Esophagus squamous epithelium (tissue), 5 donors: Measurements from ENCODE around the gene SCNN1B. TPM values are rescaled to one million over a fixed set of nuclear protein-coding genes. Genes with fewer than 3 reads are reported as not detected.

Experiments
- DNase-seq: peaks from one replicate; lab custom pipeline; 2025; lab: John Stamatoyannopoulos, UW
- H3K27ac ChIP-seq, 4 donors: fragments of 200-600 bp; sonication (generic); one replicate each; pipeline ENCODE4 v1.5.1; 2016 to 2019; ENCODE audit warnings: mild to moderate bottlenecking in 1 of 4
- H3K27me3 ChIP-seq, 4 donors: fragments of 200-600 bp; sonication (generic); 1 replicate in 3 of 4; 2 replicates in 1 of 4; pipeline versions ENCODE4 v1.5.1 to v1.6.0; 2017 to 2021; ENCODE audit warnings: antibody characterized with exemption in 1 of 4
- H3K36me3 ChIP-seq, 3 donors: fragments of 200-600 bp; sonication (generic); one replicate each; pipeline ENCODE4 v1.5.1; 2016 to 2019
- H3K4me1 ChIP-seq, 3 donors: fragments of 200-600 bp; sonication (generic); one replicate each; pipeline ENCODE4 v1.5.1; 2017 to 2019
- H3K4me3 ChIP-seq, 4 donors: fragments of 200-600 bp; sonication (generic); 1 replicate in 3 of 4; 2 replicates in 1 of 4; pipeline ENCODE4 v1.5.1; 2016 to 2019; ENCODE audit warnings: mild to moderate bottlenecking in 2 of 4, moderate library complexity in 1 of 4
- H3K9me3 ChIP-seq, 3 donors: fragments of 200-600 bp; sonication (generic); one replicate each; pipeline ENCODE4 v1.5.1; 2016 to 2019
- POLR2A ChIP-seq, 4 donors: fragments of 450-650 bp; IDR thresholded peaks; one replicate each; pipeline ENCODE4 v1.6.1; 2017; ENCODE audit warnings: antibody characterized with exemption in 4 of 4, mild to moderate bottlenecking in 4 of 4, moderate library complexity in 3 of 4
- WGBS, 2 donors: methylation state at CpG; one replicate each; pipeline ENCODE4 v1.1.5; 2018; 5-methylcytosine and 5-hydroxymethylcytosine counted together
- intact Hi-C: fragments of 100-400 bp; cut with DNase I; formaldehyde crosslinking; loops from one replicate; pipeline ENCODE4 v1.15.0; 2022
- total RNA-seq, 4 donors: library from RNA; depleted of rRNA; stranded (reverse); fragments of >200 nt; gene quantifications; one replicate each; pipeline ENCODE4 v1.1.0, GENCODE V29; 2016
- TF ChIP-seq, protein P1 (sequence below), 6 experiments: fragments of 450-650 bp in 4 of 6; fragments of 200-600 bp in 2 of 6; sonication (generic) in 2 of 6; IDR thresholded peaks; one replicate each; pipeline ENCODE4 v1.5.1; 2016 to 2019; ENCODE audit warnings: antibody characterized with exemption in 6 of 6, mild to moderate bottlenecking in 4 of 6, moderate library complexity in 4 of 6
- donor health status: DM: yes; HTN: yes; CAD: no.

SCNN1B gene
- total RNA-seq, 4 donors from 2014 or later, result 24.9 to 86.8 (median 36.2) TPM

DNA sequence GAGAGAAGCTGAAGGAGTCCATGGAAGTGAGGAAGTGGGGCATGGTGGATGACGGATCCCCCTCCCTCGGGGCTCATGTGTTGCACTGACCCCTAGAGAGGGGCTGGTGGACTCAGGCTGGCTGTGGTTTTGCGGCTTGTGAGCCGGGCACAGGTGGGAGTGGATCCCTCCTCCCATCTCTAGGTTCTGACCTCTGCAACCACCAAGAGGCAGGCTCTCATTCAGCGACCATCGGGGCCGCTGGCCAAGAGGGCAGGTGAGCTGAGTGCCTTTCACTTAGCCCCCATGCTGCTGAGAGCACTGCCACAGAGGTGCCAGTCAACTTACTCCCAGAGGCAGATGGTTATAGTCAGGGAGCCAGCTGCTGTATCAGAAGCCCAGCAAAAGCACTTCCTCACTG is 67.3 kb downstream of the SCNN1B start:
- Histone ChIP-seq H3K9me3 (no peaks in the 10 kb centered on the region), H3K4me3 (no peak overlapping the region), H3K36me3 (peaks cover 0 to 17% (median 0%) of the 10 kb centered on the region in 3 donors), H3K27me3 (peaks cover 0 to 6% (median 0%) of the 10 kb centered on the region in 4 donors), H3K27ac (no peak overlapping the region), H3K4me1 (peaks cover 0 to 8% (median 0%) of the 10 kb centered on the region in 3 donors)
- no peak for DNase-seq
- intact Hi-C loops, result no loop called here
- TF ChIP-seq, protein P1, sequence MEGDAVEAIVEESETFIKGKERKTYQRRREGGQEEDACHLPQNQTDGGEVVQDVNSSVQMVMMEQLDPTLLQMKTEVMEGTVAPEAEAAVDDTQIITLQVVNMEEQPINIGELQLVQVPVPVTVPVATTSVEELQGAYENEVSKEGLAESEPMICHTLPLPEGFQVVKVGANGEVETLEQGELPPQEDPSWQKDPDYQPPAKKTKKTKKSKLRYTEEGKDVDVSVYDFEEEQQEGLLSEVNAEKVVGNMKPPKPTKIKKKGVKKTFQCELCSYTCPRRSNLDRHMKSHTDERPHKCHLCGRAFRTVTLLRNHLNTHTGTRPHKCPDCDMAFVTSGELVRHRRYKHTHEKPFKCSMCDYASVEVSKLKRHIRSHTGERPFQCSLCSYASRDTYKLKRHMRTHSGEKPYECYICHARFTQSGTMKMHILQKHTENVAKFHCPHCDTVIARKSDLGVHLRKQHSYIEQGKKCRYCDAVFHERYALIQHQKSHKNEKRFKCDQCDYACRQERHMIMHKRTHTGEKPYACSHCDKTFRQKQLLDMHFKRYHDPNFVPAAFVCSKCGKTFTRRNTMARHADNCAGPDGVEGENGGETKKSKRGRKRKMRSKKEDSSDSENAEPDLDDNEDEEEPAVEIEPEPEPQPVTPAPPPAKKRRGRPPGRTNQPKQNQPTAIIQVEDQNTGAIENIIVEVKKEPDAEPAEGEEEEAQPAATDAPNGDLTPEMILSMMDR (IDR thresholded peaks at IDR 0.05), result no peak
- TF ChIP-seq POLR2A (IDR thresholded peaks at IDR 0.05), result no peak
- WGBS, 2 donors, result 54 to 75% methylated on average over 5 to 6 of the region's 7 CpGs

DNA sequence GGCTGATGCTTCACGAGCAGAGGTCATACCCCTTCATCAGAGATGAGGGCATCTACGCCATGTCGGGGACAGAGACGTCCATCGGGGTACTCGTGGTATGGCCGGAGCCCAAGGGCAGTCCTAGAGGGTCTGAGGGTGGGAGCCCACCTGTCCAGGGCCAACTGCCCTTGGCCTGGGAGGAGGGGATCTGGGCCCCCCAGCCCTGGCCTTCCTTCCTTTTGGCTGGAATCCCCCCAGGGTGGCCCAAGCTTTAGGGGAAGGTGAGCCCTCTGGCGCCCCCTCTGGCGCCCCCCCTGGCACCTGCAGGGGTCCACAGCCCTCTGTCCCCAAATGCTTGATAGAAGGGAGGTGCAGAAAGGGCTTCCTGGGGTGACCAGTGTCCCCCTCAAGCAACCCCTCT is 69.3 kb downstream of the SCNN1B start:
- no peaks in the 10 kb centered on the region for H3K9me3 ChIP-seq
- WGBS, 2 donors, result 80% methylated on average over 5 of the region's 9 CpGs; no CpG with 5 or more reads in 1 of the 2 donors
- TF ChIP-seq POLR2A (IDR thresholded peaks at IDR 0.05), result no peak
- TF ChIP-seq, protein P1 (IDR thresholded peaks at IDR 0.05), result no peak
- H3K27ac ChIP-seq, result no peak overlapping the region
- intact Hi-C loops, result no loop called here
- H3K27me3 ChIP-seq, result peaks cover 0 to 6% (median 0%) of the 10 kb centered on the region in 4 donors
- peaks cover 0 to 8% (median 0%) of the 10 kb centered on the region in 3 donors for H3K4me1 ChIP-seq
- peaks cover 0 to 31% (median 0%) of the 10 kb centered on the region in 3 donors for H3K36me3 ChIP-seq
- H3K4me3 ChIP-seq, result no peak overlapping the region
- DNase-seq, result no peak

DNA sequence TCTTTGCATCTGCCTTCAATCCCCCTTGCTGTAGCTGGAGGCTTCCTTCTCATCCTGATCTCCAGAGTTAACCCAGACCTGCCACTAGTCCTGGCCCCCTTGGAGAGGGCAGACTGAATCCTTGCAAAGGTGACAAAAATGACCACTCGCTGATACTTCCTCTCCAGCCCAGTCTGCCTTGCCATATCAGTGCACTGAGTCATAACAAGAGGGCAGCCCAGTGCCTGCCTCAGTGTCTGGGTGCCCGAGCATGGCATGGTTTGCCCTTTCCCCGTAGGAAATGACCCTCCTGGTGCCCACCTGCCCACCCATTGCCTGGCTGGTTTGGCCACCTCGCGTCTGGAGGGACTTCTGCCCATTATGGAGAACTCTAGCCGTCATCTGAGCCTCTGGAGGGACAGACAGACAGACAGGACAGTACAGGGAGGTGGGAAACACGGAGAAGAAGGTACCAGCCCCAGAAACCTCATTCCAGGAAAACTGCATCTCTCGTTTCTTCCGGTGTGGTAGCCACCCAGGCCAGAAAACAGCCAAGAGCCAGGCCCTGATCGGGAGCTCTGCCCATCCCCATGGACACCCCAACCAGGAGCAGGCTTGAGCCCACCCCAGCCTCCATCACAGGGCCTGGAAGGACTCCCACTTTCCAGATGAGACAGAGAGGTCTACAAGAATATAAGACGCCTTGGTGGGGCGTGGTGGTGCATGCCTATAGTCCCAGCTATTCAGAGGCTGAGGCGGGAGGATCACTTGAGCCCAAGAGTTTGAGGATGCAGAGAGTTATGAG is 71.5 kb downstream of the SCNN1B start:
- WGBS, 2 donors, result 88 to 89% methylated on average over 7 to 8 of the region's 13 CpGs
- intact Hi-C loops, result no loop called here
- Histone ChIP-seq H3K36me3 (peaks cover 0 to 40% (median 0%) of the 10 kb centered on the region in 3 donors), H3K9me3 (no peaks in the 10 kb centered on the region), H3K27ac (no peak overlapping the region), H3K27me3 (peaks cover 0 to 6% (median 0%) of the 10 kb centered on the region in 4 donors), H3K4me1 (peaks cover 0 to 1% (median 0%) of the 10 kb centered on the region in 3 donors), H3K4me3 (no peak overlapping the region)
- no peak for DNase-seq
- TF ChIP-seq POLR2A (IDR thresholded peaks at IDR 0.05), result no peak
- TF ChIP-seq, protein P1 (IDR thresholded peaks at IDR 0.05), result no peak

DNA sequence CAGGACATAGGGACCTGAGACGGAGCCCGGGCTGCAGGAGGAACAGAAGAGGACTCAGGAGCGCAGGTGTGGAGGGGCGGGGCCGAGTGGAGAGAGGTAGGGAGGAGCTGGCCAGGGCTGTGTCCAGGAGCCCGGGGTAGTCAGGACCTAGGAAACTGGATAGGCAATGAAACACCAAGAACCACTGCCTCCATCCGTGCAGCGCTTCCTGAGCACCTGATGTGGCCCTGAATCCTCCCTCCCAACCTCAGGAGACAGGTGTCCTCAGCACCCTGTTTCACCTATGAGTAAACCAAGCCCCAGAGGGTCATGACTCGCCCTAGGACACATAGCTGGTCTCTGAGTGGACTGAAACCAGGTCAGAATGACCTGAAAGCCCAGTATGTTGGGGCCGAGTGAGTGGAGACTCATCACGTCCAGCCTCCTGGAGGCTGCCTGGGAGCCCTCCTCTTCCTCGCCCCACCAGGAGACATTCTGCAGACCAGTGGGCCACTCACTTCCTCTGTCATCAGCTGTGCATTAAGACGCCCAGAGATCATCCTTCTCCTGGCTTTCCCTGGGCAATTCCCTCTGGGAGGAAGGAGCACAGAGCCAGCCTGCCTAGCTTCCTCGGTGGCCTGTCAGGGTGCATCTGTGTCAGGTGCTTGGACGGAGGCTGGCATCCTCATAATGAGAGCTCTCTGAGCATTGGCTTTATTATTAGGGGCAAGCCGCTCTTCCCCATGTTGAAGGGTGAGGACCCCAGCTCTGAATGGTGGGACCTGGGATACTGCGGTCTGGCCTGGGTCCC is 72.8 kb downstream of the SCNN1B start:
- no peak for DNase-seq
- Histone ChIP-seq H3K27me3 (peaks cover 0 to 6% (median 0%) of the 10 kb centered on the region in 4 donors), H3K9me3 (no peaks in the 10 kb centered on the region), H3K27ac (no peak overlapping the region), H3K36me3 (peaks cover 0 to 40% (median 0%) of the 10 kb centered on the region in 3 donors), H3K4me3 (no peak overlapping the region), H3K4me1 (no peaks in the 10 kb centered on the region)
- WGBS, 2 donors, result 73 to 77% methylated on average over 9 to 12 of the region's 17 CpGs
- no peak for TF ChIP-seq POLR2A (IDR thresholded peaks at IDR 0.05)
- TF ChIP-seq, protein P1 (IDR thresholded peaks at IDR 0.05), result no peak
- intact Hi-C loops, result no loop called here
